A549 (cell line): ENCODE measurements around the gene IPO5. TPM values are rescaled to one million over a fixed set of nuclear protein-coding genes. Genes with fewer than 3 reads are reported as not detected.
A peak's percentile ranks its signal among the peaks of the same experiment; 100 is the strongest.

Experiments used
- ATAC-seq, 2 experiments: fragments of 200-7000 bp in 1 of 2; fragments of >200 bp in 1 of 2; cut with Nextera tagmentation in 1 of 2; cut with Tn5 transposase in 1 of 2; 3 replicates each; pipeline versions ENCODE4 v1.8.0 to v1.9.1; 2018 to 2020; ENCODE audit warnings: mild to moderate bottlenecking in 1 of 2, moderate library complexity in 1 of 2
- CTCF ChIA-PET: fragments of 300-600 bp; sonication (Branson Sonifier 250); formaldehyde crosslinking; extraction: SDS; loops from one replicate; lab custom pipeline; 2021; ENCODE audit warnings: antibody characterized with exemption, inconsistent platforms; lab: Yijun Ruan, JAX
- POLR2A ChIA-PET: fragments of 350-600 bp; formaldehyde crosslinking; extraction: SDS; loops from one replicate; lab custom pipeline; 2021; ENCODE audit warnings: antibody characterized with exemption, inconsistent platforms; lab: Yijun Ruan, JAX
- DNase-seq, 2 experiments: peaks; one replicate each; pipeline versions ENCODE4 v3.0.0 to v3.0.0-alpha.2; 2011 to 2016; ENCODE audit warnings: low read depth in 1 of 2, low spot score in 1 of 2
- FAIRE-seq: peaks from 2 replicates; lab custom pipeline; 2011; peaks lifted over from hg19 to GRCh38; lab: Jason Lieb, UNC
- H3K27ac ChIP-seq, 2 experiments: fragments of >200 bp; sonication (Bioruptor Twin); formaldehyde crosslinking; 3 replicates each; pipeline ENCODE4 v1.5.1; 2016 to 2017
- H3K4me1 ChIP-seq: fragments of >200 bp; sonication (Bioruptor Twin); formaldehyde crosslinking; 3 replicates; pipeline ENCODE4 v1.6.1; 2016
- H3K4me2 ChIP-seq: fragments of >200 bp; sonication (Bioruptor Twin); formaldehyde crosslinking; 3 replicates; pipeline ENCODE4 v1.6.1; 2016
- H3K4me3 ChIP-seq: fragments of >200 bp; sonication (Bioruptor Twin); formaldehyde crosslinking; 3 replicates; pipeline ENCODE4 v1.5.1; 2016
- H3K9me3 ChIP-seq: fragments of >200 bp; sonication (Bioruptor Twin); formaldehyde crosslinking; 3 replicates; pipeline ENCODE4 v1.6.1; 2016
- CBX2 ChIP-seq: fragments of 200-600 bp; sonication (generic); IDR thresholded peaks from 2 replicates; pipeline ENCODE4 v1.6.1; 2016; ENCODE audit warnings: low read depth, mild to moderate bottlenecking, borderline replicate concordance
- CHD2 ChIP-seq: fragments of 150-350 bp; IDR thresholded peaks from 2 replicates; pipeline ENCODE4 v1.6.1; 2014; ENCODE audit warnings: low read length; ENCODE audit not compliant: partially characterized antibody
- E2F6 ChIP-seq: IDR thresholded peaks from 2 replicates; pipeline ENCODE4 v1.6.1; 2012; ENCODE audit warnings: low read depth, borderline replicate concordance
- EHF ChIP-seq: fragments of 250-450 bp; sonication (Bioruptor Pico); IDR thresholded peaks from 2 replicates; pipeline ENCODE4 v1.5.0; 2020; ENCODE audit warnings: mild to moderate bottlenecking
- EHMT2 ChIP-seq: fragments of 200-600 bp; sonication (generic); IDR thresholded peaks from 2 replicates; pipeline ENCODE4 v1.6.1; 2016; ENCODE audit warnings: antibody characterized with exemption, low read depth, mild to moderate bottlenecking, moderate library complexity
- FOSL2 ChIP-seq, 2 experiments: fragments of 450-650 bp in 1 of 2; fragments of >200 bp in 1 of 2; sonication (Bioruptor Twin) in 1 of 2; formaldehyde crosslinking; IDR thresholded peaks; 2 replicates each; pipeline versions ENCODE4 v1.5.0 to v1.6.1; 2016 to 2020; ENCODE audit warnings: mild to moderate bottlenecking in 1 of 2, moderate library complexity in 1 of 2
- HEYL ChIP-seq: fragments of 250-450 bp; sonication (Bioruptor Pico); IDR thresholded peaks from 2 replicates; pipeline ENCODE4 v1.8.0; 2021; ENCODE audit warnings: mild to moderate bottlenecking, moderate library complexity
- JUNB ChIP-seq: fragments of >200 bp; sonication (Bioruptor Twin); formaldehyde crosslinking; IDR thresholded peaks from 2 replicates; pipeline ENCODE4 v1.6.1; 2016
- KDM1A ChIP-seq: fragments of 200-600 bp; sonication (generic); IDR thresholded peaks from 2 replicates; pipeline ENCODE4 v1.6.1; 2016; ENCODE audit warnings: low read depth, mild to moderate bottlenecking
- MAFK ChIP-seq: fragments of 450-650 bp; IDR thresholded peaks from 2 replicates; pipeline ENCODE4 v1.6.1; 2014; ENCODE audit not compliant: partially characterized antibody
- MAZ ChIP-seq: fragments of 150-350 bp; IDR thresholded peaks from 2 replicates; pipeline ENCODE4 v1.6.1; 2014; ENCODE audit warnings: antibody characterized with exemption, low read depth, low read length, borderline replicate concordance
- MYC ChIP-seq: IDR thresholded peaks from 2 replicates; pipeline ENCODE4 v1.6.1; 2012; ENCODE audit warnings: mild to moderate bottlenecking, inconsistent platforms, low read length, improper control_type of control experiment, borderline replicate concordance
- POLR2A ChIP-seq: IDR thresholded peaks from 2 replicates; pipeline ENCODE4 v1.6.1; 2012; ENCODE audit warnings: mild to moderate bottlenecking, low read length
- RAD21 ChIP-seq, 2 experiments: fragments of >200 bp in 1 of 2; sonication (Bioruptor Twin) in 1 of 2; formaldehyde crosslinking in 1 of 2; IDR thresholded peaks in 1 of 2; conservative IDR thresholded peaks in 1 of 2; 2 replicates in 1 of 2; 3 replicates in 1 of 2; pipeline ENCODE4 v1.6.1; 2012 to 2018; ENCODE audit warnings: inconsistent platforms in 1 of 2
- RARB ChIP-seq: fragments of 250-450 bp; sonication (Bioruptor Pico); IDR thresholded peaks from 2 replicates; pipeline ENCODE4 v1.8.0; 2021; ENCODE audit warnings: mild to moderate bottlenecking, moderate library complexity
- RCOR1 ChIP-seq: fragments of 150-350 bp; IDR thresholded peaks from 2 replicates; pipeline ENCODE4 v1.6.1; 2014; ENCODE audit warnings: antibody characterized with exemption, low read length, low read depth
- REST ChIP-seq: fragments of 200-600 bp; sonication (generic); IDR thresholded peaks from 2 replicates; pipeline ENCODE4 v1.6.1; 2016; ENCODE audit warnings: antibody characterized with exemption, mild to moderate bottlenecking, moderate library complexity
- SMC3 ChIP-seq: fragments of >200 bp; sonication (Bioruptor Twin); formaldehyde crosslinking; IDR thresholded peaks from 3 replicates; pipeline ENCODE4 v1.6.1; 2018; ENCODE audit warnings: inconsistent platforms
- SREBF2 ChIP-seq: fragments of 450-650 bp; IDR thresholded peaks from 2 replicates; pipeline ENCODE4 v1.6.1; 2014; ENCODE audit warnings: mild to moderate bottlenecking, moderate library complexity
- TFCP2L1 ChIP-seq: fragments of 250-450 bp; sonication (Bioruptor Pico); IDR thresholded peaks from 2 replicates; pipeline ENCODE4 v1.5.0; 2021; ENCODE audit warnings: mild to moderate bottlenecking
- ZFP36 ChIP-seq: fragments of 450-650 bp; IDR thresholded peaks from 2 replicates; pipeline ENCODE4 v1.6.1; 2014; ENCODE audit warnings: borderline replicate concordance; ENCODE audit not compliant: partially characterized antibody
- ZNF302 ChIP-seq: fragments of 250-450 bp; sonication (Bioruptor Pico); IDR thresholded peaks from 2 replicates; pipeline ENCODE4 v1.9.0; 2021; ENCODE audit warnings: inconsistent platforms, mild to moderate bottlenecking, moderate library complexity
- WGBS: methylation state at CpG from one replicate; pipeline ENCODE4 v1.1.6; 2017; ENCODE audit errors: missing lambda C conversion rate; 5-methylcytosine and 5-hydroxymethylcytosine counted together
- polyA plus RNA-seq, 4 experiments: library from polyadenylated mRNA; depleted of rRNA in 3 of 4; stranded (reverse); fragments of >200 nt; fragmentation: RNase III in 1 of 4; extraction: RNeasy Plus Mini Kit Qiagen cat#74134 plus additional on column Dnase treatment in 1 of 4; gene quantifications; 2 replicates in 3 of 4; 3 replicates in 1 of 4; pipeline ENCODE4 v1.2.3, GENCODE V29; 2011 to 2017
- TF ChIP-seq, protein P1 (sequence below): fragments of >200 bp; sonication (Bioruptor Twin); formaldehyde crosslinking; IDR thresholded peaks from 3 replicates; pipeline ENCODE4 v1.5.1; 2016
- TF ChIP-seq, protein P2 (sequence below): IDR thresholded peaks from 2 replicates; pipeline ENCODE4 v1.6.1; 2012
- TF ChIP-seq, protein P3 (sequence below): fragments of 450-650 bp; IDR thresholded peaks from 2 replicates; pipeline ENCODE4 v1.6.1; 2014; ENCODE audit warnings: antibody characterized with exemption

IPO5 gene
- polyA plus RNA-seq, 2 of the 4 experiments (the other 2 are of a cell fraction) = 98.4 to 166 TPM

GRCh38 chr13:98048265-98048664 is 94.8 kb downstream of the IPO5 start:
- no peak overlapping the region for H3K4me3 ChIP-seq

DNA sequence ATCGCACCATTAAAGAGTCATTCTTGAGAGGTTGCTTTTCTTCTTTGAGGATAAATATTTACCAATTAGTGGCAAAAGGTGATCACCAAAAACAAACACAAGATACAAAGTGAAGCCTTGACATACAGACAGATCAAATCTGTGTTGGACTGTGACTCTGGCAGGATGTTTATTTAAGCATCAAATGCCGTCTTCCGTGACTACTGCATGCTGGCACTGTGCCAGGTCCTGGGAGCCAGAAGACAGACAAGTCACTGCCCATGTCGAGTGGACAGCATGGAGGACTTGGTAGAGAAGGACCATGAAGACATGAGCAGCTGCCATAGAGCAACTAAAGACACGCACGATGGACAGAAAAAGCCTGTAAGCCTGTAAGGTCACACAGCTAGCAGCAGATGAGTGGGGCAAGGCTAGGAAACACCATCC is 96.6 kb downstream of the IPO5 start:
- Histone ChIP-seq H3K9me3 (no peaks in the 10 kb centered on the region; the same call in 2 of the 3 replicates), H3K4me1 (peaks cover 8% of the 10 kb centered on the region; the same call in 2 of the 3 replicates), H3K4me3 (no peak overlapping the region), H3K4me2 (peak overlapping the region; percentile 5; the same call in 2 of the 3 replicates), H3K27ac (0 out of 6 replicates have a peak overlapping the region, but pooled peaks of 1 of the 2 experiments have one; percentile 30)
- POLR2A ChIA-PET = no interaction called here
- CTCF ChIA-PET = no interaction called here
- TF ChIP-seq JUNB (no peak), RAD21 (conservative IDR thresholded peaks at IDR 0.05 in 1 of 2, IDR thresholded peaks at IDR 0.05 in 1 of 2) (no peak), POLR2A (no peak), HEYL (CRISPR knock-in tag) (no peak), EHMT2 (no peak), MYC (no peak), TFCP2L1 (CRISPR knock-in tag) (no peak), FOSL2 (IDR thresholded peaks at IDR 0.05) (no peak), FOSL2 (CRISPR knock-in tag; IDR thresholded peaks at IDR 0.05) (no peak), KDM1A (no peak)
- FAIRE-seq = no peak
- peak; percentile 32 to 64; a peak in 3 of 6 replicates for ATAC-seq
- WGBS = 42% methylated on average over 6 of the region's 6 CpGs
- peak in 1 of 2 experiments; percentile 58 for DNase-seq

More at GRCh38 chr13:98048265-98048664, 94.8 kb downstream of the IPO5 start:
- ATAC-seq = no peak
- DNase-seq = no peak
- no peak overlapping the region for H3K27ac ChIP-seq
- no peaks in the 10 kb centered on the region for H3K9me3 ChIP-seq
- TF ChIP-seq, protein P1, sequence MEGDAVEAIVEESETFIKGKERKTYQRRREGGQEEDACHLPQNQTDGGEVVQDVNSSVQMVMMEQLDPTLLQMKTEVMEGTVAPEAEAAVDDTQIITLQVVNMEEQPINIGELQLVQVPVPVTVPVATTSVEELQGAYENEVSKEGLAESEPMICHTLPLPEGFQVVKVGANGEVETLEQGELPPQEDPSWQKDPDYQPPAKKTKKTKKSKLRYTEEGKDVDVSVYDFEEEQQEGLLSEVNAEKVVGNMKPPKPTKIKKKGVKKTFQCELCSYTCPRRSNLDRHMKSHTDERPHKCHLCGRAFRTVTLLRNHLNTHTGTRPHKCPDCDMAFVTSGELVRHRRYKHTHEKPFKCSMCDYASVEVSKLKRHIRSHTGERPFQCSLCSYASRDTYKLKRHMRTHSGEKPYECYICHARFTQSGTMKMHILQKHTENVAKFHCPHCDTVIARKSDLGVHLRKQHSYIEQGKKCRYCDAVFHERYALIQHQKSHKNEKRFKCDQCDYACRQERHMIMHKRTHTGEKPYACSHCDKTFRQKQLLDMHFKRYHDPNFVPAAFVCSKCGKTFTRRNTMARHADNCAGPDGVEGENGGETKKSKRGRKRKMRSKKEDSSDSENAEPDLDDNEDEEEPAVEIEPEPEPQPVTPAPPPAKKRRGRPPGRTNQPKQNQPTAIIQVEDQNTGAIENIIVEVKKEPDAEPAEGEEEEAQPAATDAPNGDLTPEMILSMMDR = no peak
- TF ChIP-seq, protein P2, sequence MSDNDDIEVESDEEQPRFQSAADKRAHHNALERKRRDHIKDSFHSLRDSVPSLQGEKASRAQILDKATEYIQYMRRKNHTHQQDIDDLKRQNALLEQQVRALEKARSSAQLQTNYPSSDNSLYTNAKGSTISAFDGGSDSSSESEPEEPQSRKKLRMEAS = no peak
- TF ChIP-seq CBX2 (no peak), ZFP36 (no peak), MAFK (no peak), RARB (CRISPR knock-in tag) (no peak), SMC3 (no peak), FOSL2 (IDR thresholded peaks at IDR 0.05) (no peak), FOSL2 (CRISPR knock-in tag; IDR thresholded peaks at IDR 0.05) (no peak), RCOR1 (no peak), E2F6 (no peak), ZNF302 (no peak), REST (no peak), SREBF2 (no peak), MAZ (no peak), JUNB (no peak), EHF (CRISPR knock-in tag) (no peak), CHD2 (no peak)
- TF ChIP-seq, protein P3, sequence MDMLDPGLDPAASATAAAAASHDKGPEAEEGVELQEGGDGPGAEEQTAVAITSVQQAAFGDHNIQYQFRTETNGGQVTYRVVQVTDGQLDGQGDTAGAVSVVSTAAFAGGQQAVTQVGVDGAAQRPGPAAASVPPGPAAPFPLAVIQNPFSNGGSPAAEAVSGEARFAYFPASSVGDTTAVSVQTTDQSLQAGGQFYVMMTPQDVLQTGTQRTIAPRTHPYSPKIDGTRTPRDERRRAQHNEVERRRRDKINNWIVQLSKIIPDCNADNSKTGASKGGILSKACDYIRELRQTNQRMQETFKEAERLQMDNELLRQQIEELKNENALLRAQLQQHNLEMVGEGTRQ = no peak
- H3K4me2 ChIP-seq = no peak overlapping the region
- POLR2A ChIA-PET = no interaction called here
- 76% methylated on average over 9 of the region's 9 CpGs for WGBS
- CTCF ChIA-PET = no interaction called here
- FAIRE-seq = no peak
- peaks cover 8% of the 10 kb centered on the region; the same call in 2 of the 3 replicates for H3K4me1 ChIP-seq
